NCI-H2227 (cell line): ENCODE results near the gene SCLT1.
A peak's percentile ranks its signal among the peaks of the same experiment; 100 is the strongest.

Experiments
- DNase-seq: peaks from one replicate; lab custom pipeline; 2025; ENCODE audit not compliant: unreplicated experiment; lab: John Stamatoyannopoulos, UW

Gene SCLT1

GRCh38 chr4:128877934-128878333 lies 215.4 kb downstream of the SCLT1 start:
- no peak for DNase-seq

GRCh38 chr4:128876200-128876599 lies 217.1 kb downstream of the SCLT1 start:
- no peak for DNase-seq

GRCh38 chr4:128871948-128872347 lies 221.4 kb downstream of the SCLT1 start:
- DNase-seq: no peak

GRCh38 chr4:128869776-128870509 lies 223.4 kb downstream of the SCLT1 start:
- DNase-seq: no peak

- no peak for DNase-seq
Measured at GRCh38 chr4:128868758-128869157, 224.6 kb downstream of the SCLT1 start.

GRCh38 chr4:128866691-128867090 lies 226.6 kb downstream of the SCLT1 start:
- no peak for DNase-seq

- no peak for DNase-seq
Measured at GRCh38 chr4:128866269-128866668, 227.1 kb downstream of the SCLT1 start.

GRCh38 chr4:128865132-128865531 lies 228.2 kb downstream of the SCLT1 start:
- no peak for DNase-seq

GRCh38 chr4:128863312-128864075 lies 229.8 kb downstream of the SCLT1 start:
- peak; percentile 76 for DNase-seq

GRCh38 chr4:128862608-128863311 lies 230.6 kb downstream of the SCLT1 start:
- peak; percentile 19 for DNase-seq

- no peak for DNase-seq
Measured at GRCh38 chr4:128861856-128862518, 231.4 kb downstream of the SCLT1 start.

- DNase-seq: no peak
Measured at GRCh38 chr4:128859887-128860677, 233.3 kb downstream of the SCLT1 start.

- DNase-seq: no peak
Measured at GRCh38 chr4:128858879-128859671, 234.3 kb downstream of the SCLT1 start.

- no peak for DNase-seq
Measured at GRCh38 chr4:128856246-128856645, 237.1 kb downstream of the SCLT1 start.

- DNase-seq: no peak
Measured at GRCh38 chr4:128855621-128856020, 237.7 kb downstream of the SCLT1 start.

- DNase-seq: no peak
Measured at GRCh38 chr4:128854433-128854832, 238.9 kb downstream of the SCLT1 start.

GRCh38 chr4:128853741-128854140 lies 239.6 kb downstream of the SCLT1 start:
- no peak for DNase-seq

GRCh38 chr4:128850252-128850651 lies 243.1 kb downstream of the SCLT1 start:
- DNase-seq: no peak

GRCh38 chr4:128848461-128848860 lies 244.9 kb downstream of the SCLT1 start:
- DNase-seq: no peak
